Neuronal stem cell (in vitro differentiated cells): ENCODE measurements around the gene TSEN34.
"Not testable (repeated sequence)": the region's sequence is repeated elsewhere in the genome, so short reads cannot be mapped to it uniquely, and the experiment has no call there.

ENCODE experiments used
- DNase-seq: peaks from one replicate; pipeline ENCODE4 v3.0.0-alpha.2; 2013; ENCODE audit warnings: low spot score
- H2AFZ ChIP-seq: one replicate; pipeline ENCODE4 v1.6.1; 2013; ENCODE audit warnings: mild to moderate bottlenecking, low read length, inconsistent platforms
- H2AK5ac ChIP-seq: 2 replicates; pipeline ENCODE4 v1.6.1; 2013; ENCODE audit warnings: low read depth, mild to moderate bottlenecking, inconsistent platforms, low read length, moderate library complexity, mixed read lengths
- H2BK120ac ChIP-seq: 2 replicates; pipeline ENCODE4 v1.6.1; 2013; ENCODE audit warnings: low read depth, mild to moderate bottlenecking, inconsistent platforms, low read length, moderate library complexity, mixed read lengths
- H2BK12ac ChIP-seq: one replicate; pipeline ENCODE4 v1.6.1; 2013; ENCODE audit warnings: low read length, inconsistent platforms
- H2BK15ac ChIP-seq: 2 replicates; pipeline ENCODE4 v1.6.1; 2013; ENCODE audit warnings: mild to moderate bottlenecking, low read length, inconsistent platforms, mixed read lengths
- H2BK5ac ChIP-seq: one replicate; pipeline ENCODE4 v1.6.1; 2013; ENCODE audit warnings: inconsistent platforms, mild to moderate bottlenecking, low read length, moderate library complexity
- H3K14ac ChIP-seq: one replicate; pipeline ENCODE4 v1.6.1; 2013; ENCODE audit warnings: low read length, inconsistent platforms
- H3K18ac ChIP-seq: 2 replicates; pipeline ENCODE4 v1.6.1; 2013; ENCODE audit warnings: low read length, inconsistent platforms
- H3K23ac ChIP-seq: 2 replicates; pipeline ENCODE4 v1.6.1; 2013; ENCODE audit warnings: low read depth, mild to moderate bottlenecking, mixed read lengths, low read length, inconsistent platforms; ENCODE audit not compliant: poor library complexity
- H3K27ac ChIP-seq: replicated peaks from 3 replicates; pipeline ENCODE4 v1.5.1; 2013; ENCODE audit warnings: low read length, inconsistent platforms
- H3K27me3 ChIP-seq, 3 experiments: 2 replicates each; pipeline ENCODE4 v1.6.1; 2013; ENCODE audit warnings: low read length in 3 of 3, mild to moderate bottlenecking in 2 of 3, inconsistent platforms in 1 of 3, low read depth in 1 of 3, mixed read lengths in 1 of 3, moderate library complexity in 1 of 3; ENCODE audit not compliant: control insufficient read depth in 3 of 3, insufficient read depth in 3 of 3
- H3K36me3 ChIP-seq, 2 donors: replicated peaks in 1 of 2; 2 replicates each; pipeline ENCODE4 v1.6.1; 2013; ENCODE audit warnings: low read length in 2 of 2; ENCODE audit not compliant: control insufficient read depth in 2 of 2, insufficient read depth in 2 of 2
- H3K4ac ChIP-seq: 2 replicates; pipeline ENCODE4 v1.6.1; 2013; ENCODE audit warnings: inconsistent platforms, mild to moderate bottlenecking, low read length, moderate library complexity
- H3K4me1 ChIP-seq, 2 donors: 1 replicate in 1 of 2; 2 replicates in 1 of 2; pipeline ENCODE4 v1.6.1; 2013; ENCODE audit warnings: low read length in 2 of 2, low read depth in 1 of 2; ENCODE audit not compliant: control insufficient read depth in 2 of 2, insufficient read depth in 1 of 2
- H3K4me2 ChIP-seq: one replicate; pipeline ENCODE4 v1.6.1; 2013; ENCODE audit warnings: mild to moderate bottlenecking, low read length, inconsistent platforms; ENCODE audit not compliant: insufficient read depth, poor library complexity, severe bottlenecking
- H3K4me3 ChIP-seq, 2 donors: 2 replicates each; pipeline ENCODE4 v1.5.1; 2013; ENCODE audit warnings: low read length in 2 of 2, mild to moderate bottlenecking in 2 of 2, inconsistent platforms in 1 of 2, moderate library complexity in 1 of 2
- H3K79me1 ChIP-seq: one replicate; pipeline ENCODE4 v1.6.1; 2013; ENCODE audit warnings: low read depth, mild to moderate bottlenecking, inconsistent platforms, low read length, moderate library complexity
- H3K9ac ChIP-seq: one replicate; pipeline ENCODE4 v1.6.1; 2013; ENCODE audit warnings: mild to moderate bottlenecking, low read depth, low read length, inconsistent platforms; ENCODE audit not compliant: poor library complexity
- H3K9me3 ChIP-seq, 2 donors: replicated peaks in 1 of 2; 2 replicates each; pipeline versions ENCODE3 to v1.6.1; 2013; ENCODE audit warnings: low read length in 2 of 2, mild to moderate bottlenecking in 2 of 2, inconsistent platforms in 1 of 2, low read depth in 1 of 2, mixed read lengths in 1 of 2, moderate library complexity in 1 of 2; ENCODE audit not compliant: control insufficient read depth in 2 of 2, insufficient read depth in 1 of 2
- H4K8ac ChIP-seq: one replicate; pipeline ENCODE4 v1.6.1; 2013; ENCODE audit warnings: low read depth, mild to moderate bottlenecking, inconsistent platforms, low read length, moderate library complexity
- H4K91ac ChIP-seq: one replicate; pipeline ENCODE4 v1.6.1; 2013; ENCODE audit warnings: low read length, low read depth, mild to moderate bottlenecking, inconsistent platforms; ENCODE audit not compliant: poor library complexity
- WGBS, 2 donors: extraction: QIAGEN DNeasy Blood & Tissue Kit; methylation state at CpG; one replicate each; pipeline ENCODE4 v1.1.7; 2013; ENCODE audit warnings: missing lambda C conversion rate in 2 of 2, mixed read lengths in 1 of 2; ENCODE audit not compliant: insufficient read length in 2 of 2, insufficient replicate concordance in 1 of 2; ENCODE audit errors: extremely low coverage in 2 of 2; 5-methylcytosine and 5-hydroxymethylcytosine counted together

Gene TSEN34

GRCh38 chr19:54190503-54191010, 551 bp upstream of the TSEN34 start:
- Histone ChIP-seq H3K9me3 (no peaks in the 10 kb centered on the region), H3K4me1 (peaks cover 8% of the 10 kb centered on the region in 2 donors), H3K27ac (peak overlapping the region; percentile 98), H3K79me1 (peaks cover 15% of the 10 kb centered on the region), H3K27me3 (no peaks in the 10 kb centered on the region), H3K18ac (peak overlapping the region; percentile 100), H2BK12ac (no peak overlapping the region), H2BK15ac (peak overlapping the region; percentile 97), H2BK120ac (peak overlapping the region; percentile 94), H3K4me2 (peak overlapping the region; percentile 91), H3K14ac (no peak overlapping the region), H2BK5ac (peak overlapping the region; percentile 94), H3K4me3 (peak overlapping the region; percentile 77 to 91), H4K91ac (no peak overlapping the region), H2AFZ (peak overlapping the region; percentile 98), H4K8ac (no peak overlapping the region), H3K9ac (peak overlapping the region; percentile 99), H3K23ac (peak overlapping the region; percentile 98), H3K36me3 (peaks cover 18 to 53% of the 10 kb centered on the region in 2 donors), H2AK5ac (no peak overlapping the region), H3K4ac (no peak overlapping the region)
- WGBS, 2 donors = no CpG with 5 or more reads among the region's 56 CpGs
- peak; percentile 100 for DNase-seq

- Histone ChIP-seq H2BK15ac (no peak overlapping the region), H3K9ac (peak overlapping the region; percentile 98), H2BK5ac (peak overlapping the region; percentile 94), H4K8ac (no peak overlapping the region), H2BK120ac (no peak overlapping the region), H2BK12ac (no peak overlapping the region), H3K18ac (peak overlapping the region; percentile 48), H3K27me3 (no peaks in the 10 kb centered on the region), H2AK5ac (peak overlapping the region; percentile 30), H3K36me3 (peaks cover 11 to 52% of the 10 kb centered on the region in 2 donors), H3K23ac (peak overlapping the region; percentile 81), H3K4me2 (peak overlapping the region; percentile 72), H3K4me3 (peak overlapping the region; percentile 77 to 91), H2AFZ (peak overlapping the region; percentile 98), H4K91ac (no peak overlapping the region), H3K27ac (peak overlapping the region; percentile 98), H3K79me1 (peaks cover 12% of the 10 kb centered on the region), H3K4me1 (peaks cover 8% of the 10 kb centered on the region in 2 donors), H3K9me3 (no peaks in the 10 kb centered on the region), H3K4ac (peak overlapping the region; percentile 26), H3K14ac (no peak overlapping the region)
- no peak for DNase-seq
- WGBS, 2 donors = no CpG with 5 or more reads among the region's 19 CpGs
Measured at GRCh38 chr19:54191811-54192453, 824 bp downstream of the TSEN34 start.

GRCh38 chr19:54193011-54193410, 1.9 kb downstream of the TSEN34 start:
- no peak overlapping the region for H2BK15ac ChIP-seq
- H3K27ac ChIP-seq = no peak overlapping the region
- DNase-seq = no peak
- peaks cover 9 to 52% of the 10 kb centered on the region in 2 donors for H3K36me3 ChIP-seq
- H2AFZ ChIP-seq = no peak overlapping the region
- no peak overlapping the region for H2BK12ac ChIP-seq
- H3K4me2 ChIP-seq = no peak overlapping the region
- H3K9me3 ChIP-seq = no peaks in the 10 kb centered on the region
- H2BK120ac ChIP-seq = no peak overlapping the region
- H3K18ac ChIP-seq = no peak overlapping the region
- no peak overlapping the region for H3K9ac ChIP-seq
- no peaks in the 10 kb centered on the region for H3K27me3 ChIP-seq
- WGBS, 2 donors = no CpG with 5 or more reads among the region's 11 CpGs
- peaks cover 9% of the 10 kb centered on the region for H3K79me1 ChIP-seq
- no peak overlapping the region for H2BK5ac ChIP-seq
- no peak overlapping the region for H3K23ac ChIP-seq
- no peak overlapping the region for H3K14ac ChIP-seq
- peaks cover 7 to 8% of the 10 kb centered on the region in 2 donors for H3K4me1 ChIP-seq
- H3K4ac ChIP-seq = no peak overlapping the region
- H3K4me3 ChIP-seq = no peak overlapping the region
- no peak overlapping the region for H4K91ac ChIP-seq
- no peak overlapping the region for H4K8ac ChIP-seq
- no peak overlapping the region for H2AK5ac ChIP-seq

- H3K79me1 ChIP-seq, H3K9me3 ChIP-seq, H3K4ac ChIP-seq, H4K91ac ChIP-seq, DNase-seq, H2BK12ac ChIP-seq, H2BK15ac ChIP-seq, H3K4me1 ChIP-seq, H3K27ac ChIP-seq, H2AFZ ChIP-seq, H3K4me2 ChIP-seq, H3K27me3 ChIP-seq, H2BK120ac ChIP-seq, H2AK5ac ChIP-seq, H3K14ac ChIP-seq, H3K23ac ChIP-seq, H3K18ac ChIP-seq, H2BK5ac ChIP-seq, H4K8ac ChIP-seq, H3K9ac ChIP-seq, H3K4me3 ChIP-seq: not testable (repeated sequence)
- peaks cover 9 to 56% of the 10 kb centered on the region in 2 donors for H3K36me3 ChIP-seq
- WGBS, 2 donors = no CpG with 5 or more reads among the region's 12 CpGs
Measured at GRCh38 chr19:54194463-54194862, 3.4 kb downstream of the TSEN34 start.
